ENCODE results near the gene CERS6.
"Not testable (repeated sequence)": the region's sequence is repeated elsewhere in the genome, so short reads cannot be mapped to it uniquely, and the experiment has no call there.

CERS6 gene

DNA sequence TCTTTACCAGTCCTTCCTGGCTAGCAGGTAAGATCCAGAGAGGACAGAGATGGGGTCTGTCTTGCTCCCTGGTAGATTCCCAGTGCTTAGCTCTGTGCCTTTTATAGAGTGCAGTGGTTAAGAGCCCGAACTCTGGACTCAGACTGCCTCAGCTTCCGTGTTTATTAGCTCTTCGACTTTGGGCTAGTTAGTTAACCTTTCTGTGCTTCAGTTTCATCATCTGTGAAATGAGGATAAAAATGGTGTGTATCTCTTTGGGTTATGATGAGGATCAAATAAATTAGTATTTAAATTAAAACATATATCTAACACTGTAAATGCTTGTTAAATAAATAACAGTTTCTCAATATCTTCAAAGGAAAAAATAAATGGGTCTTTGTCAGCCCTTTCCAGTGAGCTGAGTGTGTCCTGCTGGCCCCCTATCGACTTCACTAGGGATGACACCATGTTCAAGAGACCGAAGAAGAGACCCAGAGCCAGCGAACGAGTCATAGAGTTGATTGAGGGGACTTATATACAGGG lies 38.2 kb downstream of the CERS6 start:
- no peak for DNase-seq (ENCODE audit: low read depth)
- no peak overlapping the region for H3K4me3 ChIP-seq (ENCODE audit: control insufficient read depth, low read depth, low read length)
- TF ChIP-seq, protein P1, sequence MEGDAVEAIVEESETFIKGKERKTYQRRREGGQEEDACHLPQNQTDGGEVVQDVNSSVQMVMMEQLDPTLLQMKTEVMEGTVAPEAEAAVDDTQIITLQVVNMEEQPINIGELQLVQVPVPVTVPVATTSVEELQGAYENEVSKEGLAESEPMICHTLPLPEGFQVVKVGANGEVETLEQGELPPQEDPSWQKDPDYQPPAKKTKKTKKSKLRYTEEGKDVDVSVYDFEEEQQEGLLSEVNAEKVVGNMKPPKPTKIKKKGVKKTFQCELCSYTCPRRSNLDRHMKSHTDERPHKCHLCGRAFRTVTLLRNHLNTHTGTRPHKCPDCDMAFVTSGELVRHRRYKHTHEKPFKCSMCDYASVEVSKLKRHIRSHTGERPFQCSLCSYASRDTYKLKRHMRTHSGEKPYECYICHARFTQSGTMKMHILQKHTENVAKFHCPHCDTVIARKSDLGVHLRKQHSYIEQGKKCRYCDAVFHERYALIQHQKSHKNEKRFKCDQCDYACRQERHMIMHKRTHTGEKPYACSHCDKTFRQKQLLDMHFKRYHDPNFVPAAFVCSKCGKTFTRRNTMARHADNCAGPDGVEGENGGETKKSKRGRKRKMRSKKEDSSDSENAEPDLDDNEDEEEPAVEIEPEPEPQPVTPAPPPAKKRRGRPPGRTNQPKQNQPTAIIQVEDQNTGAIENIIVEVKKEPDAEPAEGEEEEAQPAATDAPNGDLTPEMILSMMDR (IDR thresholded peaks at IDR 0.05; ENCODE audit: control insufficient read depth, insufficient read depth, low read depth, low read length, missing control alignments): no peak

DNA sequence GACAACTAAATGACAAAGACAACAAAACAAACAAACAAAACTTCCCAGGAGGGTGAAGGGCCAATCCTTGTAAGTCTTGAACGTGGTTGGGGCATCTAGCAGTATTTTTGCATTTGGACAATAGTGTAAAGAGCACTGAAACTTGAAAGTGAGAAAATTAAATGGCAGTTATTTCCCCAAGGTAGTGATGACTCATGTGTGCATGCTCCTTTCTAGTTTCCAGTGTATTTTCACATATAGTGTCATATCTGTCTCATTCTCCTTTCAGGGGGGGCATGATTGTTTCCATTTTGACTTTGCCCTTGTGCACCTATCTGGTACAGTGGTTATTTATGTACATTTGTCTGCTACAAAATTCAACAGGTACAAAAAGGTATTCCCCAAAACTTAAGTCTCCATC lies 39.5 kb downstream of the CERS6 start:
- TF ChIP-seq, protein P1 (IDR thresholded peaks at IDR 0.05; ENCODE audit: control insufficient read depth, insufficient read depth, low read depth, low read length, missing control alignments): no peak
- DNase-seq (ENCODE audit: low read depth): no peak
- H3K4me3 ChIP-seq (ENCODE audit: control insufficient read depth, low read depth, low read length): no peak overlapping the region

DNA sequence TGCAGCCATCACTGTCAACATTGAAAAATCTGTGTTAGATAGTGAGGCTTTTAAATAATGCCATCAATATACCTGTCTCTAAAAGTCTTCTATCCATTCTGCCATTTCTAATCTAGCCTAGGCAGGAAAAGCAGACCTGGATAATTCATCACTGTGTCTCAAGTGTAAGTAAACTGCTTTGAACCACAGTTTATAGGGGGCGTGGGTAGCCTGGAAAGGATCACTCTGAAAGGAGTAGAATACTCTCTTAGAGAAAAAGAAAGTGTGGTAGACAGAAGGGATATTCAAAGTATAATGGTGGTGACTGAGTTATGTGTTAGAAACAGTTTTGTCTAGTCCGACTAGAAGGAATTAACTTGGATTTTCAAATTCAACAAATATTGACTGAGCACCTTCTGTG lies 40.8 kb downstream of the CERS6 start:
- H3K4me3 ChIP-seq (ENCODE audit: control insufficient read depth, low read depth, low read length): no peak overlapping the region
- no peak for DNase-seq (ENCODE audit: low read depth)
- TF ChIP-seq, protein P1 (IDR thresholded peaks at IDR 0.05; ENCODE audit: control insufficient read depth, insufficient read depth, low read depth, low read length, missing control alignments): no peak

DNA sequence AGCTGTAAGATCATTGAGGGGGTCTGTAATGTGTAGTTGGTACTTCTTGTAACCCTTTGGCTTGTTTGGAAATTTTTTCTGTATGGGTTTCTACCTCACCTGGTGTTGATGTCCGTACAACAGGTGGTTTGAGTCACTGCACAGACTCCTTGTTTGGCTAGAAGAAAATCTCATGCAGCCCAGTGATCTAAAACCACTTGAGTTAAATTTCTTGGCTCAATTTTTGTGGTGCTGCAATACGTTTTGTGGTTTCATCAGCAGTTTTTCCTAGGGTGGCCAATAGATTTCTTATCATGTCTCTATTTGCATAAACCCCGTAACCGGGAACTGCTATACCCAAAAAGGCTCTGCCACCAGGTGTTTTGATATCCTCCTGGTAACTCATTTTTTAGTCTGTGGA lies 43.4 kb downstream of the CERS6 start:
- TF ChIP-seq, protein P1 (IDR thresholded peaks at IDR 0.05; ENCODE audit: control insufficient read depth, insufficient read depth, low read depth, low read length, missing control alignments): no peak
- no peak for DNase-seq (ENCODE audit: low read depth)
- H3K4me3 ChIP-seq (ENCODE audit: control insufficient read depth, low read depth, low read length): no peak overlapping the region

DNA sequence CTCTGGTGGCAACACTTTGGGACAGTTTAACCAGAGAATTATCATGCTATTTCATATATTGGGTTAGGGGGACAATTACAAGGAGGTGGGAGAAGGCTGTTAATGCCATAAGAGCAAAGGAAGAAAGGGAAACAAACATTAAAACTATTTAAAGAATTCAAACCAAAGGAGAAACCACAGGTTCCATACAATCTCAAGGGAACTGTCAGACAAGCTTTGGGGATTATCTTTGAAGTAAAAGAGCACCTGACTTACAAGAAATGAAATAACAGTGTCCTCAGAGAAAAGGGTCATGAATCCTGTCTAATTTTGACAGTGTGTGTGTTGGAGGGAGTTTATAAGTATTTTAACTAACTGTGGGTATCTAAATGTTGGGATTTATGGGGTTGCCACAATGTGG lies 44.4 kb downstream of the CERS6 start:
- H3K4me3 ChIP-seq (ENCODE audit: control insufficient read depth, low read depth, low read length): no peak overlapping the region
- no peak for DNase-seq (ENCODE audit: low read depth)
- TF ChIP-seq, protein P1 (IDR thresholded peaks at IDR 0.05; ENCODE audit: control insufficient read depth, insufficient read depth, low read depth, low read length, missing control alignments): no peak

DNA sequence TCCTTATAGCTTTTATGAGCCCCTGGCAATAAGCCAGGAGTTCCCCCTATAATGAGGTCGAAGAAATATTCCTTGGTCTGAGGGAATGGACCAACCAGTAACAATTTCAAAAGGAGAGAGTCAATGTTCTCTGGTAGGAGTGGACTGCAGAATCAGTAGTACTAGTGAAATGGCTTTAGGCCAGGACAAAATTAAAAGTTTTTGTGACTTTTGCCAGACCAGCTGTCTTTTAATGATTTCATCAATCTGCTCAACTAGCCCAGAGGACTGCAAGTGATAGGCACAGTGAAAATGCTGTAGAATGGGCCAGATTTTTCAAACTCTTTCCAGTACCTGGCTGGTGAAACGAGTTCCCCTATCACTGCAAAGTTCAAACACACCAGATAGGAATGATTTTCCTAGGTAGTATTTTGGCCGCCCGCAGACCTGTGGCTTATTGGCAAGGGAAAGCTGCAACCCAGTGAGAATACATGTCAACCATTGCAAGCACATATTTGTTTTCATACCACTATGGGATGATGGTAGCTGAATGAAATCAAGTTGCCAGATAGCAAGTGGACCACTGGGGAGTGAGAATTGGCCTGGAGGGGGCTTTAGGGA lies 45.5 kb downstream of the CERS6 start:
- DNase-seq (ENCODE audit: low read depth): no peak
- H3K4me3 ChIP-seq (ENCODE audit: control insufficient read depth, low read depth, low read length): no peak overlapping the region
- TF ChIP-seq, protein P1 (IDR thresholded peaks at IDR 0.05; ENCODE audit: control insufficient read depth, insufficient read depth, low read depth, low read length, missing control alignments): no peak

DNA sequence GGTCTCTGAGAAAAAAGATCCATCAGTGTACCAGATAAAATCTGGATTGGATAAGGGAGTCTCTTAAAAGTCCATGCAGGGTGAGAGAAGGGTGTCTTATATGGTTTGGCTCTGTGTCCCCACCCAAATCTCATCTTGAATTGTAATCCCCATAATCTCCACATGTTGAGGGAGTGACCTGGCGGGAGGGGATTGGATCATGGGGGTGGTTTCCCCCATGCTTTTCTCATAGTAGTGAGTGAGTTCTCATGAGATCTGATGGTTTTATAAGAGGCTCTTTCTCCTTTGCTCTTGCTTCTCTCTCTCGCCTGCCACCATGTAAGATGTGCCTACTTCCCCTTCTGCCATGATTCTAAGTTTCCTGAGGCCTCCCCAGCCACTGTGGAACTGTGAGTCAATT lies 46.8 kb downstream of the CERS6 start:
- not testable (repeated sequence) for DNase-seq (ENCODE audit: low read depth); H3K4me3 ChIP-seq (ENCODE audit: control insufficient read depth, low read depth, low read length)
